Esophagus (tissue), 2 donors: ENCODE results near the gene PAF1. TPM values are rescaled to one million over a fixed set of nuclear protein-coding genes. Genes with fewer than 3 reads are reported as not detected.

Experiments used
- H3K27ac ChIP-seq, 2 donors: one replicate each; pipeline ENCODE4 v1.5.1; 2013; ENCODE audit warnings: low read depth in 2 of 2, mild to moderate bottlenecking in 2 of 2, inconsistent platforms in 1 of 2, low read length in 1 of 2, moderate library complexity in 1 of 2
- H3K27me3 ChIP-seq, 2 donors: one replicate each; pipeline ENCODE4 v1.6.1; 2013; ENCODE audit warnings: low read length in 2 of 2, control low read depth in 1 of 2, mild to moderate bottlenecking in 1 of 2; ENCODE audit not compliant: insufficient read depth in 2 of 2, control insufficient read depth in 1 of 2
- H3K36me3 ChIP-seq, 2 donors: one replicate each; pipeline ENCODE4 v1.6.1; 2013; ENCODE audit warnings: low read length in 1 of 2; ENCODE audit not compliant: control insufficient read depth in 2 of 2, insufficient read depth in 2 of 2
- H3K4me1 ChIP-seq, 2 donors: one replicate each; pipeline ENCODE4 v1.6.1; 2013; ENCODE audit warnings: low read length in 1 of 2; ENCODE audit not compliant: control insufficient read depth in 2 of 2, insufficient read depth in 2 of 2
- H3K4me3 ChIP-seq, 2 donors: one replicate each; pipeline ENCODE4 v1.5.1; 2013; ENCODE audit warnings: low read length in 2 of 2, mild to moderate bottlenecking in 2 of 2, low read depth in 1 of 2, moderate library complexity in 1 of 2
- H3K9me3 ChIP-seq, 2 donors: one replicate each; pipeline ENCODE4 v1.6.1; 2013; ENCODE audit warnings: mild to moderate bottlenecking in 2 of 2, low read depth in 1 of 2, low read length in 1 of 2, moderate library complexity in 1 of 2; ENCODE audit not compliant: control insufficient read depth in 2 of 2, insufficient read depth in 1 of 2
- WGBS, 2 donors: extraction: QIAGEN DNeasy Blood & Tissue Kit; methylation state at CpG; one replicate each; pipeline ENCODE4 v1.1.7; 2013; 5-methylcytosine and 5-hydroxymethylcytosine counted together
- polyA plus RNA-seq, 2 donors: library from polyadenylated mRNA; stranded (reverse); fragments of 200-250 nt; gene quantifications; one replicate each; pipeline ENCODE4 v1.2.3, GENCODE V29; 2013
- donor health status: healthy with polysubstance abuse.
- donor health status: Bipolar disorder and iron deficiency.

The PAF1 gene
- polyA plus RNA-seq, 2 donors, result 41.8 to 43.0 TPM

DNA sequence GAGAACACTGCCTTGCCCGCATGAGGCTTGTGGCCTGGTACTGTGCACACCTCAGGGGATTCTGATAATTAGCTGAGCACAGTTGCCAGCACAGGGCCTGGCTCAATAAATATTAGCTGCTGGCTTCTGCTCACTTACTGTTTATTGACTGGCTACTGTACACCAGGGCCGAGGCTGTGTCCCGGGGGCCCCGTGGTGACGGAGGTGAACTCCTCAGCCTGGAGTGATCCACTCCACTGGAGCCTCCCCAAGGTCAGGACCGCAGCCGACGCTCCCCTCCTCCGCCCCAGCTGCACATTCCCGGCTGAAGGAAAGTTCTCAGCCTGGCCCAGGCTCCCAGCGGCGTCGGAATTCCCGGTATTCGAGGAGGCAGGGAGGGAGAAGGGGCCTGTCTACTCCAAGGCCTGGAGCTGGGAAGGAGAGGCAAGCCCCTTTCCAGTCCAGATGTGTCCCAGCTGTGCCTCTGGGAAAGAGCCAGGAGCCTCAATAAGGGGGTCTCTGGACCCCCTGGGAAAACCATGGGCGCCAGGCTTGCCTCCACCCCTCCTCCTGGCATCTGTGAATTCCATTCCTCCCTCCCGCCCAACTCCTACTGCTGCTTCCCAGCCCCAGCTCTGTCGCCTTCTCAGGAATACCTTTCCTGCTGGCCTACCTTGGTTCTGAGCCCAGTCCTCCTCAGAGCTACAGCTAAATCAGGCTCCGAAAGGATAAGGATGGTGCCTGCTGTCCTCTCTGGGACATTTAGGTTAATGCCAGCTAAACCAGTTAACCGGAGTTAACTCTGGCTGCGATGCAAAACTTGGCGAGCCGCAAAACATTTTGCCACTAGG is 37.6 kb upstream of the PAF1 start:
- Histone ChIP-seq H3K27me3 (no peaks in the 10 kb centered on the region), H3K4me1 (peaks cover 0 to 5% of the 10 kb centered on the region in 2 donors), H3K9me3 (no peaks in the 10 kb centered on the region), H3K36me3 (peaks cover 6 to 8% of the 10 kb centered on the region in 2 donors), H3K27ac (peak overlapping the region; percentile 34 to 73), H3K4me3 (no peak overlapping the region)
- 30 to 31% methylated on average over 23 of the region's 23 CpGs for WGBS, 2 donors

DNA sequence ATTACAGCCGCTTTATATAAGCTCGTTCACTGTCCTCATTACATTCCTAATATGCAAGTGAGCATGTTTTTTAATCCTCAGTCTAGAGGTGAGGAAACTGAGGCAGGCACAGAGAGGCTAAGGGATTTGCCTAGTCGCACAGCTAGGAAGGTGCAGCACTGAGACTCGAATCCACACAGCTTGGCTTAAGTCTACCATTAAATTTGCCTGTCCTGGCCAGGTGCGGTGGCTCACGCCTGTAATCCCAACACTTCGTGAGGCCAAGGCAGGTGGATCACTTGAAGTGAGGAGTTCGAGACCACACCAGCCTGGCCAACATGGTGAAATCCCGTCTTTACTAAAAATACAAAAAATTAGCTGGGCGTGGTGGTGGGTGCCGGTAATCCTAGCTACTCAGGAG is 36.8 kb upstream of the PAF1 start:
- peak overlapping the region in 1 of 2 donors; percentile 22 for H3K27ac ChIP-seq
- 90 to 91% methylated on average over 11 of the region's 11 CpGs for WGBS, 2 donors
- H3K36me3 ChIP-seq, result peaks cover under 1 to 2% of the 10 kb centered on the region in 2 donors
- H3K4me3 ChIP-seq, result peak overlapping the region in 1 of 2 donors; percentile 2
- peaks cover 0 to 5% of the 10 kb centered on the region in 2 donors for H3K4me1 ChIP-seq
- H3K9me3 ChIP-seq, result no peaks in the 10 kb centered on the region
- no peaks in the 10 kb centered on the region for H3K27me3 ChIP-seq

DNA sequence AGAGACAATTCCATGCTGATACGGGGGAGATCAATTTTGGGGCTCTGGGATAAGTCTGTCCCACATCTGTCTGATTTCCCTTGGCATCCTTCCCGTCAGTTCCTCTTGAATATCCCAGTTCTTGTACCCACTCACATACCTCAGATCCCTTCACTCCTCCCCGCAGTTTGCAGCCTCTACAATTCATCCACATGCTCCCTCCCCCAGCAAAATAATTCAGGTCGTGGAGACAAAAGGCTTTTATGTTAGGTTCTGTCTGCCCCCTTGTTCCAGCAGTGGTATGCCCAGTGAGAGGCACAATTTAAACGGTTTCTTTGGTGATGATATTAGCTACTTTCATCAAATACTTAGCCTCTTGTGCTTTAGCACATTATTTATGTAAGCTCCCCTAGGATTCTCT is 35.3 kb upstream of the PAF1 start:
- Histone ChIP-seq H3K4me1 (peaks cover 0 to 4% of the 10 kb centered on the region in 2 donors), H3K4me3 (no peak overlapping the region), H3K36me3 (no peaks in the 10 kb centered on the region), H3K27ac (no peak overlapping the region), H3K9me3 (no peaks in the 10 kb centered on the region), H3K27me3 (no peaks in the 10 kb centered on the region)
- WGBS, 2 donors, result 63 to 66% methylated on average over 5 of the region's 5 CpGs

DNA sequence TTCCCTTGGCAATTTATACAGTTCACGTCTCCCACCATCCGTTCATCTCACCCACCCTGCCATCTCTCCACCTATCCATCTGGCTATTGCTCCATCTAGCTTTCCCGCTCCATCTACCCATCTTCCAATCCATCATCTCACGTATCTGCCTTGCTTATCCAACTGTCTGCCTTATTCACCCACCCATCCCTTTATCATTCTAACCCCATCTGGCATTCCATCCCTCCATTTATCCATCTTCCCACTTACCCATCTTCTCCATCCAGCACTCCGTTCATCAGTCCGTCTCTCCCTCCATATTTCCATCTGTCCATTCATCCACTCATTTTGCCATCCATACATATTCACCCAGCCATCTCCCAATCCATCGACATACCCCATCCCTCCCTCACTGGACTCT is 34.8 kb upstream of the PAF1 start:
- 90 to 93% methylated on average over 7 of the region's 7 CpGs for WGBS, 2 donors
- Histone ChIP-seq H3K36me3 (no peaks in the 10 kb centered on the region), H3K4me1 (peaks cover 0 to under 1% of the 10 kb centered on the region in 2 donors), H3K27me3 (no peaks in the 10 kb centered on the region), H3K27ac (no peak overlapping the region), H3K4me3 (no peak overlapping the region), H3K9me3 (no peaks in the 10 kb centered on the region)

DNA sequence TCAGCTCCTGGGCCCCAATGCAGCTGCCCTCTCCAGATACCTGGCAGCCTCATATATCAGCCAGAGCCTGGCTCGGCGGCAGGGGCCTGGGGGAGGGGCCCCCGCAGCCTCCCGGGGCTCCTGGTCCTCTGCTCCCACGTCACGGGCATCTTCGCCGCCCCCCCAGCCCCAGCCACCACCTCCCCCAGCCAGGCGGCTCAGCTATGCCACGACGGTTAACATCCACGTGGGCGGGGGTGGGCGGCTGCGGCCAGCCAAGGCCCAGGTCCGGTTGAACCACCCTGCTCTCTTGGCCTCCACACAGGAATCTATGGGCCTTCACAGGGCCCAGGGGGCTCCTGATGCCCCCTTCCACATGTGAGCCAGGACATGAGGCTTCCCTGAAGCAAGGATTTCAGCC is 34.0 kb upstream of the PAF1 start:
- H3K4me3 ChIP-seq, result no peak overlapping the region
- H3K27me3 ChIP-seq, result no peaks in the 10 kb centered on the region
- H3K4me1 ChIP-seq, result no peaks in the 10 kb centered on the region
- H3K27ac ChIP-seq, result no peak overlapping the region
- 78 to 82% methylated on average over 16 of the region's 16 CpGs for WGBS, 2 donors
- H3K36me3 ChIP-seq, result no peaks in the 10 kb centered on the region
- no peaks in the 10 kb centered on the region for H3K9me3 ChIP-seq

DNA sequence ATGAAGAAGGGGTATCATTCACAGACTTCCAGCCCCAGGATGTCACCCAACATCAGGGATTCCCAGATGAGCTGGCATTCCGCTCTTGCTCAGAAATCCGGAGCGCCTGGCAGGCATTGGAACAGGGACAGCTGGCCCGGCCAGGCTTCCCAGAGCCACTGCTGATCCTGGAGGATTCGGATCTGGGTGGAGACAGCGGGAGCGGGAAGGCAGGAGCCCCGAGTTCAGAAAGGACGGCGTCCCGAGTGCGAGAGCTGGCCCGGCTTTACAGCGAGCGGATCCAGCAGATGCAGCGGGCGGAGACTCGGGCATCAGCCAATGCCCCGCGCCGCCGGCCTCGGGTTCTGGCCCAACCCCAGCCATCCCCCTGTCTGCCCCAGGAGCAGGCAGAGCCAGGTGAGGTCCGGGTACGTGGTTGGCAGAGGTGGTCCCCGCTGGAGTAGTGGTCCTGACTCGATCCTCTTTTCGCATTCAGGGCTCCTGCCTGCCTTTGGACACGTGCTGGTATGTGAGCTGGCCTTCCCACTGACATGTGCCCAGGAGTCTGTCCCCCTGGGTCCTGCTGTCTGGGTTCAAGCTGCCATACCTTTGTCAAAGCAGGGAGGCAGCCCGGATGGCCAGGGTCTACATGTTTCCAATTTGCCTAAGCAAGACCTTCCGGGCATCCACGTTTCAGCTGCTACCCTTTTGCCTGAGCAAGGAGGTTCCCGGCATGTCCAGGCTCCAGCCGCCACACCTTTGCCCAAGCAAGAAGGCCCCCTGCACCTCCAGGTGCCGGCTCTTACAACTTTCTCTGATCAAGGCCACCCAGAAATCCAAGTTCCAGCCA is 32.6 kb upstream of the PAF1 start:
- no peak overlapping the region for H3K27ac ChIP-seq

DNA sequence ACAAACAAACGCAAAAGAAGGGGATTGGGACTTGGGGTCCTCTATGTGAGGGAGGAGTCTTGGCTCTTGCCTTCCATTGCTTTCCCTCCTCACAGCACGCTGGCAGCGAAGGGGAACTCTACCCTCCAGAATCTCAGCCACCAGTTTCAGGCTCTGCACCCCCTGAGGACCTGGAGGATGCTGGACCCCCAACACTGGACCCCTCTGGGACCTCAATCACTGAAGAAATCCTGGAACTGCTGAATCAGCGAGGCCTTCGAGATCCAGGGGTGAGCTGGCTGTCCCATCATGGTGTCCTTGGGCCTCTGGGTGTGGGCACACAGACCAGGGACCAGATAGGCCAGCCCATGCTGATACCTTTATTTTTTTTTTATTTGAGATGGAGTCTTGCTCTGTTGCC is 31.1 kb upstream of the PAF1 start:
- Histone ChIP-seq H3K4me3 (no peak overlapping the region), H3K27ac (no peak overlapping the region), H3K4me1 (no peaks in the 10 kb centered on the region), H3K27me3 (no peaks in the 10 kb centered on the region), H3K9me3 (no peaks in the 10 kb centered on the region), H3K36me3 (no peaks in the 10 kb centered on the region)
- WGBS, 2 donors, result 93 to 96% methylated on average over 5 of the region's 5 CpGs

More for the DNA sequence above, 32.6 kb upstream of the PAF1 start:
- Histone ChIP-seq H3K36me3 (no peaks in the 10 kb centered on the region), H3K9me3 (no peaks in the 10 kb centered on the region), H3K4me3 (no peak overlapping the region), H3K27me3 (no peaks in the 10 kb centered on the region), H3K4me1 (no peaks in the 10 kb centered on the region)
- WGBS, 2 donors, result 83 to 90% methylated on average over 35 of the region's 35 CpGs

DNA sequence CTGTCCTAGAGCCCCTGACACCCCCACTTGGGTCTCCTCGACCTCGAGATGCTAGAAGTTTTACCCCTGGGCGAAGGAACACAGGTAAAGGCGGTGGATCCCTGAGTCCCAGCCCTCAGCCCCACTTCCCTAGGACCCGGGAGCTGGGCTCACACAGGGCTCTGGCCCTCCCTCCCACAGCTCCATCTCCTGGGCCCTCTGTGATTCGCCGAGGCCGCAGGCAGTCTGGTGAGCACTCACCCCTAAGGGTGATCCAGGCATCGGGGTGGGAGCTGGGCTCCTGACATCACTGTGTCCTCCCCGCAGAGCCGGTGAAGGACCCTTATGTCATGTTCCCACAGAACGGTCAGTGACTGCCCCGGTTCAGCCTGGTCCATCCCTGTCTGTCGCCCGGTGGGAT is 29.9 kb upstream of the PAF1 start:
- WGBS, 2 donors, result 88 to 94% methylated on average over 15 of the region's 15 CpGs
- Histone ChIP-seq H3K27ac (no peak overlapping the region), H3K36me3 (no peaks in the 10 kb centered on the region), H3K4me1 (no peaks in the 10 kb centered on the region), H3K27me3 (no peaks in the 10 kb centered on the region), H3K9me3 (no peaks in the 10 kb centered on the region), H3K4me3 (no peak overlapping the region)

DNA sequence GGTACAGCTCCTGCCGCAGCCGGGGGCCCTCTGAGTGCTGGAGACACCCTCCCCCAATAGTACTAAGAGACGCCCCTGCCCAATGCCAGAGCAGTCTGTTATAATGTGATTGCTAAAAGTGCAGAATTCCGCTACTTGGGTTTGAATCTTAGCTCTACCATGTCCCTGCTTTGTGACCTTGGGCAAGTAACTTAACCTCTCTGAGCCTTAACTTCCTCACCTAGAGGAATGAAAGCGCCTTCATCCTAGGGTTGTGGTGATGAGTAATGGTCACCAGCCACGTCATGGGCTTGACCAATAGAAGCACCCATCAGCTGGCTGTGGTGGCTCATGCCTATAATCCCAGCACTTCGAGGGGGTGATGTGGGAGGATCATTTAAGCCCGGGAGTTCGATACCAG is 28.1 kb upstream of the PAF1 start:
- H3K4me1 ChIP-seq, result peaks cover 0 to 5% of the 10 kb centered on the region in 2 donors
- H3K9me3 ChIP-seq, result no peaks in the 10 kb centered on the region
- H3K36me3 ChIP-seq, result no peaks in the 10 kb centered on the region
- H3K27ac ChIP-seq, result no peak overlapping the region
- 84 to 89% methylated on average over 9 of the region's 9 CpGs for WGBS, 2 donors
- H3K27me3 ChIP-seq, result no peaks in the 10 kb centered on the region
- H3K4me3 ChIP-seq, result no peak overlapping the region
